Lower lobe of right lung (tissue), 2 donors: ENCODE data around the gene NTM. TPM values are rescaled to one million over a fixed set of nuclear protein-coding genes. Genes with fewer than 3 reads are reported as not detected.

ENCODE experiments used
- ATAC-seq, 2 donors: fragments of 200-7000 bp; cut with Tn5 transposase; one replicate each; pipeline ENCODE4 v1.9.1; 2020 to 2022; ENCODE audit warnings: mild to moderate bottlenecking in 2 of 2, moderate library complexity in 2 of 2
- DNase-seq: peaks from one replicate; pipeline ENCODE4 v3.0.0-alpha.2; 2020
- H3K27ac ChIP-seq: fragments of 200-600 bp; one replicate; pipeline ENCODE4 v1.8.0; 2022
- H3K27me3 ChIP-seq: fragments of 200-600 bp; one replicate; pipeline ENCODE4 v1.8.0; 2022; ENCODE audit warnings: low read depth
- H3K36me3 ChIP-seq: fragments of 200-600 bp; one replicate; pipeline ENCODE4 v1.8.0; 2022; ENCODE audit warnings: mild to moderate bottlenecking
- H3K4me1 ChIP-seq: fragments of 200-600 bp; one replicate; pipeline ENCODE4 v1.8.0; 2022
- H3K4me3 ChIP-seq: fragments of 200-600 bp; one replicate; pipeline ENCODE4 v1.8.0; 2022; ENCODE audit warnings: mild to moderate bottlenecking
- H3K9me3 ChIP-seq: fragments of 200-600 bp; one replicate; pipeline ENCODE4 v1.8.0; 2022
- CTCF ChIP-seq: fragments of 200-600 bp; IDR thresholded peaks from one replicate; pipeline ENCODE4 v1.8.0; 2022; ENCODE audit warnings: antibody characterized with exemption, mild to moderate bottlenecking
- intact Hi-C: fragments of 100-400 bp; cut with DNase I; formaldehyde crosslinking; loops from one replicate; pipeline ENCODE4 v1.11.0; 2022
- total RNA-seq: library from RNA; stranded (reverse); fragmentation: NEBNext Ultra II Directional; extraction: Animal tissue kit (Norgen Biotek cat#: 25700); gene quantifications from one replicate; pipeline ENCODE4 v1.2.1, GENCODE V29; 2021
- donor health status: DM: no; HTN: yes; CAD: no; lungs with severe emphysema.

Gene NTM
- total RNA-seq, 1 donor from 2014 or later = 2.3 TPM

- no peaks in the 10 kb centered on the region for H3K36me3 ChIP-seq
- intact Hi-C loops = no loop called here
Measured at GRCh38 chr11:131962818-131963217, 592.4 kb downstream of the NTM start.

GRCh38 chr11:131964698-131965483 is 594.5 kb downstream of the NTM start:
- intact Hi-C loops = no loop called here
- no peaks in the 10 kb centered on the region for H3K36me3 ChIP-seq
- no peaks in the 10 kb centered on the region for H3K4me1 ChIP-seq
- no peak for DNase-seq
- no peaks in the 10 kb centered on the region for H3K27me3 ChIP-seq
- no peaks in the 10 kb centered on the region for H3K9me3 ChIP-seq
- ATAC-seq = no peak
- H3K27ac ChIP-seq = no peak overlapping the region
- H3K4me3 ChIP-seq = no peak overlapping the region
- no peak for TF ChIP-seq CTCF

More at GRCh38 chr11:131962818-131963217, 592.4 kb downstream of the NTM start:
- no peak for TF ChIP-seq CTCF
- H3K4me3 ChIP-seq = no peak overlapping the region
- DNase-seq = no peak
- no peak for ATAC-seq
- H3K4me1 ChIP-seq = no peaks in the 10 kb centered on the region
- no peaks in the 10 kb centered on the region for H3K9me3 ChIP-seq
- H3K27me3 ChIP-seq = no peaks in the 10 kb centered on the region
- H3K27ac ChIP-seq = no peak overlapping the region

GRCh38 chr11:131965504-131965903 is 595.1 kb downstream of the NTM start:
- DNase-seq (no peak), ATAC-seq (no peak)
- Histone ChIP-seq H3K27me3 (no peaks in the 10 kb centered on the region), H3K9me3 (no peaks in the 10 kb centered on the region), H3K4me3 (no peak overlapping the region), H3K27ac (no peak overlapping the region), H3K4me1 (no peaks in the 10 kb centered on the region), H3K36me3 (no peaks in the 10 kb centered on the region)
- intact Hi-C loops = no loop called here
- no peak for TF ChIP-seq CTCF

- no peak for TF ChIP-seq CTCF
- Histone ChIP-seq H3K4me1 (no peaks in the 10 kb centered on the region), H3K27me3 (no peaks in the 10 kb centered on the region), H3K27ac (no peak overlapping the region), H3K4me3 (no peak overlapping the region), H3K9me3 (no peaks in the 10 kb centered on the region), H3K36me3 (no peaks in the 10 kb centered on the region)
- DNase-seq = no peak
- intact Hi-C loops = no loop called here
- no peak for ATAC-seq
Measured at GRCh38 chr11:131966667-131967066, 596.3 kb downstream of the NTM start.

- no peaks in the 10 kb centered on the region for H3K4me1 ChIP-seq
- intact Hi-C loops = no loop called here
- H3K27ac ChIP-seq = no peak overlapping the region
- no peaks in the 10 kb centered on the region for H3K27me3 ChIP-seq
- no peak overlapping the region for H3K4me3 ChIP-seq
- H3K36me3 ChIP-seq = no peaks in the 10 kb centered on the region
- TF ChIP-seq CTCF = no peak
- no peak for ATAC-seq
- no peaks in the 10 kb centered on the region for H3K9me3 ChIP-seq
- no peak for DNase-seq
Measured at GRCh38 chr11:131969261-131969660, 598.8 kb downstream of the NTM start.
